HG03439 (cell line): Measurements from ENCODE around the gene ZNF831.

ENCODE experiments used
- ATAC-seq: cut with Tn5 transposase; IDR thresholded peaks from one replicate; pipeline ENCODE4 v1.9.1; 2021; ENCODE audit warnings: mild to moderate bottlenecking, moderate library complexity; ENCODE audit not compliant: unreplicated experiment

Gene ZNF831

GRCh38 chr20:59178983-59179595, 15.5 kb downstream of the ZNF831 start:
- ATAC-seq: no peak

DNA sequence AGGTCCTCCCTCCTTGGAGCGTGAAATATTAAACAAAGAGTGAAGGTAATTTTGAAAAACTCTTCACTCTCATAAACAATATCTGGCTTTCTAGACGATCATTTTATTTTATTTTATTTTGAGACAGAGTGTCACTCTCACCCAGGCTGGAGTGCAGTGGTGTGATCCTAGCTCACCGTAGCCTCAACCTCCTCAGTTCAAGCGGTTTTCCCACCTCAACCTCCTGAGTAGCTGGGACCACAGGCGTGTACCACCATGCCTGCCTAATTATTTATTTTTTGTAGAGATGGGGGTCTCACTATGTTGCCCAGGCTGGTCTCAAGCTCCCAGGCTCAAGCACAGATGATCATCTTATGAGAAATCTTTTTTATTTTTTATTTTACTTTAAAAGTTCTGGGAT, 16.4 kb downstream of the ZNF831 start:
- no peak for ATAC-seq

GRCh38 chr20:59181936-59182335, 18.3 kb downstream of the ZNF831 start:
- no peak for ATAC-seq

GRCh38 chr20:59182401-59183044, 18.9 kb downstream of the ZNF831 start:
- ATAC-seq: no peak

DNA sequence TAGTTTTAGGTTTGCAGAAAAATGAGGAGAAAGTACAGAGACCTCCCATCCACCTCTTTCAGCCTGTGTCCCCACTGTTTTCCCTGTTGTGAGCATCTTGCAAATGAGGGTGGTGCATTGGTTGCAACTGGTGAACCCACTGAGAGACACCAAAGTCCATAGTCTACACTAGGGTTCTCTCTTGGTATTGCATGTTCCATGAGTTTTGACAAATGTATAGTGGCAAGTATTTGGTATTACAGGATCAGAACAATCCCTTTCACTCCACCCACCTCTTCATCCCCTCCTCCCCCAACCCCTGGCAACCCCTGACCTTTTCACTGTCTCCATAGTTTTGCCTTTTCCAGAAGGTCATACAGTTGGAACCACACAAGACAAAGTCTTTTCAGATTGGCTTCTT, 20.1 kb downstream of the ZNF831 start:
- ATAC-seq: no peak

DNA sequence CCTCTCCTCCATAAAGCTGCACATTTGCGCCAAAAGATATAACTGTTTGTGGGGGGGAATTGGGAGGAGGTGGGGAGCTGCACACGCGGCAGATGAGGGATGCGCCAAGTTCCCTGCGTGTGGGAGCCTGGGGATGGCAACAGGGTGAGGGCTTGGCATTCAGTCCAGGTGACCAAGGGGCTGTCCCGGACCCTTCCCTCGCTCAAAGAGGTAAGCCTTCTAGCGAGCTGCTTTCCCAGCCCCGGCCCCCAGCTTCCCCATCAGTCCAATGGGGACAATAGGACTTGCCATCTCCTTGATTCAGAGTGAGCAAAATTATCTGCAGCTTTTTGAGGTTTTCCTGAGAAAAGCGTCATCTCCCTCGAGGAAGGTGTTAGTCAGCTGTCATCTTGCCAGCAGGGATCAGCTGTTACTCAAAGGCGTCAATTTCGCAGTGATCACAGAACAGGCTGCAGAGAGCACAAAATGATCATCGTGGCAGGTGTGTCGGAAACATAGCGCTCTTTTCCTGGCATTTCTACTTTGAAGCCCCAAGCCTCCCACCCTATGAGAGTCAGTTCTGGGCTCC, 21.3 kb downstream of the ZNF831 start:
- no peak for ATAC-seq

- ATAC-seq: no peak
These were observed 22.2 kb downstream of the ZNF831 start for GRCh38 chr20:59185809-59186208.

DNA sequence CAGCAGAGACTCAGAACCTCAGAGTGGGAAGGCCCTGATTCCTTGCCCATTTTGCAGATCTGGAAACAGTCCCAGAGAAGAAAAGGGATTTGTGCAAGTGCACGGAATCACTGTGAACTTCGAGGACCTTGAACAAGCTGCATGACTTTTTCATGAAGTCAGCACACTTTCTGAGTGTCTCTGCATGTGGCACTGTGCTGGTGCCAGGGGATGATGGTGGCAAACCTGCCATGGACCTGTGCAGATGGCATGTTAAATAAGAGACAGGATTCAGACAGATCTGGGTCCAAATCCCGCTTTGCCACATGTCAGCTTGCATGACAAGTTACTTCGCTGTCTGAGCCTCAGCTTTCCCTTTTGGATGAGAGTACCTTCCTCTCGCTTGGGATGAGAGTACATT, 26.8 kb downstream of the ZNF831 start:
- no peak for ATAC-seq

- ATAC-seq: no peak
These were observed 27.6 kb downstream of the ZNF831 start for GRCh38 chr20:59191036-59191755.

GRCh38 chr20:59191756-59192532, 28.3 kb downstream of the ZNF831 start:
- ATAC-seq: no peak

DNA sequence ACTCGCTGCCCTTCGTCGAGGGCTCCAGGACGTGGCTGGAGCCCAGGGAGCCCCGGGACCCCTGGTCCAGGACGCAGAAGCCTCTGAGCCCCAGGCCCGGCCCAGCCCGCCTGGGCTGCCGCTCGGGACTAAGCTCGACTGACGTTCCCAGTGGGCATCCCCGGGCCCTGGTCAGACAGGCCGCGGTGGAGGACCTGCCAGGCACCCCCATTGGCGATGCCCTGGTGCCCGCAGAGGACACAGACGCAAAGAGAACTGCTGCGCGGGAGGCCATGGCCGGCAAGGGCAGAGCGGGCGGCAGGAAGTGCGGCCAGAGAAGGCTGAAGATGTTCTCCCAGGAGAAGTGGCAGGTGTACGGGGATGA, 28.9 kb downstream of the ZNF831 start:
- ATAC-seq: no peak

GRCh38 chr20:59193325-59193724, 29.7 kb downstream of the ZNF831 start:
- ATAC-seq: no peak

DNA sequence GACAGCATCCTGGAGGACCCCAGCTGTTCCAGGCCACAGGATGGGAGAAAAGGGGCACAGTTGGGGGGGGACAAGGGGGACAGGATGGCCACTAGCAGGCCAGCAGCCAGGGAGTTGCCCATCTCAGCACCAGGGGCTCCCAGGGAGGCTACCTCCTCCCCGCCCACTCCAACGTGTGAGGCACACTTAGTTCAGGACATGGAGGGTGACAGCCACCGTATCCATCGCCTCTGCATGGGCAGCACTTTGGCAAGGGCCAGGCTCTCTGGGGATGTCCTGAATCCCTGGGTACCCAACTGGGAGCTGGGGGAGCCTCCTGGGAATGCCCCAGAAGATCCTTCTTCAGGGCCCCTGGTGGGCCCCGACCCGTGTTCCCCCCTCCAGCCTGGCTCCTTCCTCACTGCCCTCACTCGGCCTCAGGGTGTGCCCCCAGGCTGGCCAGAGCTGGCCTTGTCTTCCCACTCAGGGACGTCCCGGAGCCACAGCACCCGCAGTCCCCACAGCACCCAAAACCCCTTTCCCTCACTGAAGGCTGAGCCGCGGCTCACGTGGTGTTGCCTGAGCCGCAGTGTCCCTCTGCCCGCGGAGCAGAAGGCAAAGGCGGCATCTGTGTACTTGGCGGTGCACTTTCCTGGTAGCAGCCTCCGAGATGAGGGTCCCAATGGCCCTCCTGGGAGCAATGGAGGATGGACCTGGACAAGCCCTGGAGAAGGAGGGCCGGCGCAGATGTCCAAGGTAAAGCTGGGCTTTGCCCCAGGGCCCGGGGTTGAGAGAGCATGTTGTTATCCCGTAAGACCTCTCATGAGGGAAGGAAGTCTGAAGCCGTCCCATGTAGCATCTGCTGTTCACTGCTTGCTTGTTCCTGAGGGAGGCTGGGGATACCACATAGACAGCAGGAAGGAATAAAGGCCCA, 30.7 kb downstream of the ZNF831 start:
- ATAC-seq: no peak

GRCh38 chr20:59195316-59195993, 31.8 kb downstream of the ZNF831 start:
- ATAC-seq: no peak

DNA sequence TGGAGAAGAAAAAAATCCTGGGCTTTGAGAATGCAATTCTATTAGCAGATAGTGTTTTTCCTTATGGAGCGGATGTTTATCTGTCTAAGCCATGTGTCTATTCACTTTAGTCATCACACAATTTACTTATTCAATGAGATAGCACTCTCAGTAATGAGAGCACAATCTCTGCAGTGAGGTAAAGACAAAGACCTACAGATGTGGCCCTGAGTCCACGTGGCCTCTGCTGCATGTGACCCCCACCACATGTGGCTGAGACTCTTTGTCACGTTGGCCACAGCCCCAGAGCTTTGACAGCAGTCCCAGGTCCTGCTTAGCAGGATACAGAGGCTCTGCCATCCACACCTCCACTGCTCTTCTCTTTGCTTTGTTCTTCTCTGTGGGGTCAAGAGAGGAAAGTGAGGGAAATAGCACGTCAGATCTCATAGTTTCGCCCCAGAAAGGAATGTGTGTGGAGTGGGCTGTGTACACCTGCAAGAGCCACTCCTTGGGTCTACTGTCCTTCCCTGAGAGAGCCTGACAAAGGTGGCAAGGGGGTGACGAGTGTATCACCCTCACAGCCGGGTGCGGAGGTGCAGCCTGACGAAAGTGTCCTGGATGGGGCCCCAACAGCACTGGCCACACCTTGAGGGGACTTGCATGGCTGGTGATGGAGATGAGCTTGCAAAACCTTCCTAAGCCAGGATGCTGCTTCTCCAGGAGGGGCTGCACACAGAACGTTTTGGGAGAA, 40.7 kb downstream of the ZNF831 start:
- ATAC-seq: no peak

DNA sequence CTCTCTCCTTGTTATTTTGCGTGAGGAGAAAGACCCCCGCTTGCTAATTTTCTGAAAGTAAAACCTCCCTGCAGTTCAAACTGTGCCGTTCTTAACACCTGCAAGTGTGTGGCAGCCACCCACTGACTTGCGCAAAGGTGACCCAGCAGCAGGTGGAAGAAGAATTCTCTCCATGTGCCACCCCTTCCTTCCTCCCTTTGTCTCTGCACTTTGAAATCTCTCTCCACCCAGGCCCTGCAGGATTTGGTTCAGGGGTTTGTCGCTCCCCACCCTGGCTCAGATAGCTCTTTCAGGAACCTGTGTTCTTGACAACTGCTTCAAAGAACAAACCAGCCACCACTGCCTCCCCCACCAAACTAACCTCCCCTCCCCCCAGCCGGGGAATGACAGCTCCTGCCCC, 41.4 kb downstream of the ZNF831 start:
- ATAC-seq: no peak

- ATAC-seq: no peak
These were observed 43.6 kb downstream of the ZNF831 start for GRCh38 chr20:59207235-59207634.

DNA sequence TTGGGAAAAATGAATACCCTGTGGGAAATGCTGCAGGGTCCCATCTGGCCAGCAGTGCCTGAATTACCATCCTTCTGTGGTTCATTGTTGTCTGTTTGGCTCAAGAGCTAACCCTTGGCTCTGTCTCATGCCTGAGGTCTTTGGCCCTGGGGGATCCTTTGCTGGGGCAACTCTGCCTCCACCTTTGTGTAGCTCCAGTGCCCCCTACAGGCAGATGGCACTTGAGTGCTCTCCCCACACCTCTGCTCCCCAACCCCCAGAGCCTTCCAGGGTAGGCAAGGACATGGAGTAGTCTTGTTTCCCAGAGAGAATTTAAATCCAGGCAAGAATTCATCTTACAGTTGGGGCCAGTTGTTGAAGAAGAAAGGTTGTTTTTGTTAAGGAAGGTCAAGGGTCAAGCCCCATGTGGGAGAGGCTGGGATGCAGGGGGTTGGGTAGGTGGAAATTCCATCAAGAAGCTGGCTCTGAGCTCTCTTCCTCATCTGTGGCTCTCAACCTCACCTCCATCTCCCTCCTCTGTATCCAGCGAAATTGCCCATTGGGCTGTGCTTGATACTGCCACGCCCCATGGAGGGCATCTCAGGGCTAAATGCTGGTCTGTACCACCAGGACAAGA, 44.2 kb downstream of the ZNF831 start:
- no peak for ATAC-seq

DNA sequence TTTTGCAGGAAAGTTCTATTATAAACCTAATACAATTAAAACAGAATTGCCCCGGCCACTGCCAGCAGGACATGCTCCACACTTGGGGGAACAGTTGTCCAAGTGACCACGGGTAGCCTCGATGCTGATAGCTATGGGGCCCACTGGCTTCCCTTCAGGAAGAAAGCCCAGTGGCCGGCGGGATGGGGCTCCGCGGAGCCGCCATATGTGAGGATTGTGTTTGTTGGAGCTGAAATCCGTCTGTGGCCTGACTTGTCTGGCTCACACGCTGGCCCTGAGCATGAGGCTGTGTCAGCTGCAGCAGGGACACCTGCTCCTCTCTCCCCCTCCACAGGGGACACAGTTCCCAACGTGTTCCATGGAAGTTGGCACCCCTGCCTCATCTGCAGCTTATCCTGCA, 46.6 kb downstream of the ZNF831 start:
- no peak for ATAC-seq
